ENCODE data around the gene GBA3.

GRCh38 chr4:22802876-22803275 is 110.1 kb downstream of the GBA3 start:
- TF ChIP-seq, protein P1, sequence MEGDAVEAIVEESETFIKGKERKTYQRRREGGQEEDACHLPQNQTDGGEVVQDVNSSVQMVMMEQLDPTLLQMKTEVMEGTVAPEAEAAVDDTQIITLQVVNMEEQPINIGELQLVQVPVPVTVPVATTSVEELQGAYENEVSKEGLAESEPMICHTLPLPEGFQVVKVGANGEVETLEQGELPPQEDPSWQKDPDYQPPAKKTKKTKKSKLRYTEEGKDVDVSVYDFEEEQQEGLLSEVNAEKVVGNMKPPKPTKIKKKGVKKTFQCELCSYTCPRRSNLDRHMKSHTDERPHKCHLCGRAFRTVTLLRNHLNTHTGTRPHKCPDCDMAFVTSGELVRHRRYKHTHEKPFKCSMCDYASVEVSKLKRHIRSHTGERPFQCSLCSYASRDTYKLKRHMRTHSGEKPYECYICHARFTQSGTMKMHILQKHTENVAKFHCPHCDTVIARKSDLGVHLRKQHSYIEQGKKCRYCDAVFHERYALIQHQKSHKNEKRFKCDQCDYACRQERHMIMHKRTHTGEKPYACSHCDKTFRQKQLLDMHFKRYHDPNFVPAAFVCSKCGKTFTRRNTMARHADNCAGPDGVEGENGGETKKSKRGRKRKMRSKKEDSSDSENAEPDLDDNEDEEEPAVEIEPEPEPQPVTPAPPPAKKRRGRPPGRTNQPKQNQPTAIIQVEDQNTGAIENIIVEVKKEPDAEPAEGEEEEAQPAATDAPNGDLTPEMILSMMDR (IDR thresholded peaks at IDR 0.05; ENCODE audit: insufficient read depth, low read length, poor library complexity, severe bottlenecking) = no peak
- no peak for TF ChIP-seq EZH2phosphoT487 (conservative IDR thresholded peaks at IDR 0.05; ENCODE audit: low read length)
